NCI-H2029 treated with DMSO at 0.1 percent for 48 hours (cell line): ENCODE results near the gene KDM2B.
"Not testable (repeated sequence)": the region's sequence is repeated elsewhere in the genome, so short reads cannot be mapped to it uniquely, and the experiment has no call there.

Experiments
- DNase-seq: peaks from one replicate; lab custom pipeline; 2025; lab: John Stamatoyannopoulos, UW

KDM2B gene

GRCh38 chr12:121583334-121583661 is 2.5 kb upstream of the KDM2B start:
- not testable (repeated sequence) for DNase-seq

DNA sequence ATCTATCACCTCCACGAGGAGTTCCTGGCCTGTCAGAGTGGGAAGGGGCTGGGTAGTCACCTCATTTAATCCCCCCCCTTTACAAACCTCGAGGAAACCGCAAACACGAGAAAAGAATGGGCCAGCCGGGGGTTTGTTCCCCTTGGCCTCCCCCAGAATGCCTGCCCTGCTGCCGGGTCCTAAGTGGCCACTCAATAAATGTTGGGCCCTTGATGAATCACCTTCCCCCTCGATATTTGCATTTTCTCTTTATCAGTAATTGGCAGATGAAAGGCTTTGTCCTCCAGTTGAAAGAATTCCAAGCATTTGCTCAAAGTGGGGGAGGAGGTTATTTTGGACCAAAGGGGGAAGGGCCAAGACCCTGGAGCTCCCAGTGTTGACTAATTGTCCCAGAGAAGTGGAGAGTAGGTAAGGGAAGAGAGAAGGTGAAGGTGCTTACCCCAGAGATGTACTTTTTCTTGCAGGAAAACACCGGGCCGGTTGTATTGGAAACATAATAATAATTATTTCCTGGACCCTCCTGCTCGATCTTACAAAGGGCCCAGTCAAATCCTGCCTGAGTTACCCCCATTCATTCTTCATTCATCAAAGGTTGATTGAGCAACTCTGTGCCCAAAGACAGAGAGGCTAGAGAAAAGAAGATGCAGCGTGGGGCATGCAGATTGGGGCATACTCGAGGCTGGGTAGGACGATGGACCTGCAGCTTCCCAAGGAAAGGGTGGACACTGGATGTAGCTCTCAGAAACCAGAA is 1.9 kb upstream of the KDM2B start:
- no peak for DNase-seq

DNA sequence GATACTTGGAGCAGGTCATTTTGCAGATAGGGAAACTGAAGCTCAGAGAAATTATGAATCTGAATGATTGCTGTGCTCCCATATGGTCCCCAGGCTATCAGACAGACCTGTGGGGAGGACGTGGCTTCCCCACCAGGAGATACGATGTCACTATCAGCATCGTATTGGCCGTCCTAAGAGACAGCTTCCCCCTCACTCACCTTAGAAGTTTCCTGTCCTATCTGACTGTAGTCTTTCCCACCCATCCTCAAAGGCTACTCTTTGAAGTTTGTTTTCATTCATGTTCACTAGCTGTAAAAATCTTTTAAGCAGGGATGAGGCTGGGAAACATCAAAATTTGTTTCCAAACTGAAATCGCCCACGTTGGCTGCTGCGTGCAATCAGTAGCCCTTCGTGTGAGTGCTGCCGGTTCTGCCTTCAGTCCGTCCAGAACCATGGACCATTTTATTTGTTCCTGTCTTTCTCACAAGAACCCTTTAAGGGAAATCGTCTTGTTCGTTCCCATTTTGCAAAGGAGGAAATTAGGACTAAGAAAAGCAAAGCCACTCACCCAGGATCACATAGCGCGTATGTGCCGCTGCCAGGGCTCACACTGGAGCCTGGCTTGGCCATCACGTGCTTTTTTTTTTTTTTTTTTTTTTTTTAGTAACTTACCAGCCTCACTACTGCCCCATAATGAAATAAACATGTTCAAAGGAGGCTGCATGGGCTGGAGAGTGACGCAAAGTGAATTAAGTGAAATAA is 1.0 kb upstream of the KDM2B start:
- DNase-seq: no peak

DNA sequence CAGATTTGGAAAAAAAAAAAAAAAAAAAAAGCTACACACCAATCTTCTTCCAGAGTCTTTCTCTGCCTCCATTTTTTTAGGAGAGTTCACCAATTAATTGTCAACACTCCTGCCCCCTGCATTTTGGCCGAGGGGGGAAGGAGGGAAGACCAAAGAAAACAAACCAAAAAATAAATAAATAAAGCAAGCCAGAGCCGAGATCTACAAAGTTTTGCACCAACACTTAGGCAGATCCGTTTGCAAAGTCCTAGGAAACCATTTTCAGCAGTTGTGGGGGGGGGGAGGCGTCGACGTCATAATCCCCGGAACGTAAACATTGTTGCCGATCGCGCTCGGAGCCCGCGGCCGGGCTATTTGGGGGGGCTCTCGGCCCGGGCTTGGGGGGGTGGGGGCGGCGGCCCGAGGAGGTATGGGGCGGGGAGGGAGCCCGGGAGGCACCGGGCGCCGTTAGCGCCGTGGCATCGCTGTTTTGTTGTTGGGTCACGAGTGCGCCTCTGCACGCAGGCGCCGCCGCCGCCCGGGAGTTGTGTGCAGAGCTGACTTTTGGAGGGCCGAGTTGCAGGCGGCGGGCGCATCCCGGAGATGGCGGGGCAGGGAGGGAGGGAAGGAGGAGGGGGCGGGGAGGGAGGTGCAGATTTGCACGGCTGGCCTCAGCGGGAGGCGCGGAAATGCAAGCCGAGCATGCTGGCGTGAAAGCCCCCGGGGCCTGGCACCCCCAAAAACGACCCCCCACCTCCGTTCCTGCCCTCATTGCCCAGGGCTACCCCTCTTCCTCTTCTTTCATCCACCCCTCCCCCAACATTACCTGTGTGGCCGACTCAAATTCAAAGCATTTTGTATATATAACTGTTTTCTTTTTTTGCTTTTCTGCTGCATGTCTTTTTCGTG is 598 bp downstream of the KDM2B start:
- peak; percentile 14 for DNase-seq

DNA sequence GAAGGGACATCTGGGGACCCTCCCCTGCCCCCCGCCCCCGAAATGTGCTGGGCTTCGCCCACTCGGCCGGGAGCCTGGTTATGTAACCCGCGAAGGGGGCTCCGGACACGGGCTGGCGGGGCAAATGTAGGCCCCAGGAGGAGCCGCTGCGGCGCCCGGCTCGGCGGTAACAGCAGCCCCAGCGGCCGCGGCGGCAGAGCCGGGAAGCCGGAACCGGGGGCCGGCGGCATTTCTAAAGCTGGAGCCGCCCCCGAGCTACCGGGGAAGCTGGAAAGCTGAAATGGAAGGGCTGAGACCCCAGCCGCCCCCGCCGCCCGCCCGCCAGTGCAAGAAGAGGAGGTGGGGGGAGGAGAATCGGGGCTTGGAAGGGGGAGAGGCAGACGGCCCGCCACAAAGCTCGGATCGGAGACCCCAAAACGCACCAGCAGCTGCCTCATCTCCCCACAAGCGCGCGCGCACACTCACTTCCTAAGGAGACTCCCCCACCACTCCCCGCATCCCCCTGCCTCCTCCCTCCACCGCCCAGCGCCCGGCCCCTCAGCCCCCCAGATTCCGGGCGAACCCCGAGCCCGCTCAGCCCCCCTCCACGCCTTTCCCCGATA is 1.5 kb downstream of the KDM2B start:
- DNase-seq: no peak

- DNase-seq: no peak
Observed at GRCh38 chr12:121578230-121579189, 2.3 kb downstream of the KDM2B start.

DNA sequence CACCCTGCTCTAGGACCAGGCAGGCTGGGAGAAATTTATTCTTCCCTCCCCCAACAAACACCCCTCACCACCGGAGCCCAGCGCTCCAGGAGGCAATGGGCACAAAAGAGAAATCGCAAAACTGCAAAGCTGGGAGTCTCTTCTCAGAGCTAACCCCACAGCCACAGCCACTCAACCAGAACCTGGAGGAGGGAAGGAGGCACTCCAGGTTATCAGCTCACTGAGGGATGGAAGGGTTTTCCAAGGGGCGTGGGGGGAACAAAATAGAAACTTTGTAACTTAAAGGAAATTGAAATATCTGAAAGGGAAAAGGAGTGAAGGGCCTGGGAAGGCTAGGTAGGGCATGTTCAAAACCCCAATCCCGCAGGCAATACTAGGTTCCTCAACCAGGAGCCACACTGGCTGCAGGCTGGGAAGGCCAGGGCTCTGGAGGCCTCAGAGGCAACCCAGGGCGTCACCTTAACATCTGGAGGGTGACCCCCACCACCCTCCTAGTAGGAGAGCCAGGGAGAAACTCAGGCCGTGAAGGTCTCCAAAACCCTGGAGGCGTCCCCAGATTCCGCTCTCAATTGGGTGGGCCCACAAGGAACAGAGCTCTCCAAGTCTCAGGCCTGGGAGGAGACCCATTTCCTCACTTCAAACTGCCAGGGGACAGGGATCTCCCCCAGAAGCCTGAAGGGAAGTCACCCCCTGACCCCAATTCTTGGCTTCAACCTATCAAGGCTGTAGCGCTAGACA is 3.2 kb downstream of the KDM2B start:
- no peak for DNase-seq

DNA sequence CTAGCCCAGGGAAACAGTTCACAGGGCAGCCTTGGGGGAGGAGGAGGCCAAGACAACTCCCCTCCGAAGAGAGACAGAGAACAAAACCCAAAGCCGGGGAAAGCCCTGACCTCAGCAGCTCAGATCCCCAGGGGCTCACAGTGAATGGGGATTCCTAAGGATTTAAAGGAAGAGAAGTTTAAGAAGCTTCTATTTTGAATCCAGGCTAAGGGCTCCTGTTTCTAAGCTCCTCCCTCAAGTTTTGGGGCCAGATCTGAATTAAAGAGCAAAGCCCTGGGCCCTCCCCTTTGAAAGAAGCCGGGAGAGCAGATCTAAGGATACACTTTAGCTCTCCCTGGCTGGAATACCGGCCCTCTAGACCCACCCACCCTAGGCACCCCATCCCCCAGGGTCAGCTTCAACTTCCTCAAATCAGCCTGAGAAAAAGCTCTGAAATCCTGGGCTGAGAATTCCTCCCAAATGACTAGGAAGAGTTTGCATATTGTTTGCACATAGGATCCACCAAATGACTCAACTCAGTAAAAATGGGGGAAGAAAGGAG is 3.9 kb downstream of the KDM2B start:
- DNase-seq: no peak

DNA sequence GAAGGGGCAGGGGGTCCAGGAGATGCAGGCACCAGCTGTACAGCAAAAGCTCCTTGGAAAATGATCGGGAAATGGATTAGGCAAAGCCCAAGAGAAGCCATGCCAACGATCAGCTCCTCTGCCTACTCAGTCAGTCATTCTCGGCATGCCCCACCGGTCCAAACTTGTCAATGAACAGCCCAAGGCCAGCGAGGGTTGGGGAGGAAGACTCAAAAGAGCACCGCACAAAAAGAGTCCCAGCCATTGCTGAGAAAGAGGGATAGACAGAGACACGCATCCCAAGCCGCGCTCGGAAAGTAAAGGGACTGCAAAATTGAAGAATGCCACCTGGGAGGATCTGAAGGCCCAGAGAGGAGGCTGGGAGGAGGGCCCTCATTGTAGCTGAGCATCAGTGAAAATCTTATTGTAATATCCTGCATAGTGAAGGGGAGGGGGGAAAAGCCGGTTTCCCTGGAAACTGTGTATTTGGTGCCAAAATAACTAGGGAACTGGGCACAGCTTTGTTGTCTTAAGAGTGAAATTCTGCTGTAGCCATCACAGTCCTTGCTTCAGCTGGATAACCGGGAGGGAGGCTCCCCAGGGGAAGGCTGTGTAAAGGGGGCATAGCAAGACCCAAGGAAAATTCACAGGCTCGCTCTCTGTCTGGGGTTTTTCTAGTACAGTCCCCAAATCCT is 4.7 kb downstream of the KDM2B start:
- no peak for DNase-seq

- DNase-seq: no peak
Observed at GRCh38 chr12:121575051-121575450, 5.8 kb downstream of the KDM2B start.

GRCh38 chr12:121574025-121574424 is 6.8 kb downstream of the KDM2B start:
- DNase-seq: no peak

- DNase-seq: no peak
Observed at GRCh38 chr12:121571920-121572319, 8.9 kb downstream of the KDM2B start.

DNA sequence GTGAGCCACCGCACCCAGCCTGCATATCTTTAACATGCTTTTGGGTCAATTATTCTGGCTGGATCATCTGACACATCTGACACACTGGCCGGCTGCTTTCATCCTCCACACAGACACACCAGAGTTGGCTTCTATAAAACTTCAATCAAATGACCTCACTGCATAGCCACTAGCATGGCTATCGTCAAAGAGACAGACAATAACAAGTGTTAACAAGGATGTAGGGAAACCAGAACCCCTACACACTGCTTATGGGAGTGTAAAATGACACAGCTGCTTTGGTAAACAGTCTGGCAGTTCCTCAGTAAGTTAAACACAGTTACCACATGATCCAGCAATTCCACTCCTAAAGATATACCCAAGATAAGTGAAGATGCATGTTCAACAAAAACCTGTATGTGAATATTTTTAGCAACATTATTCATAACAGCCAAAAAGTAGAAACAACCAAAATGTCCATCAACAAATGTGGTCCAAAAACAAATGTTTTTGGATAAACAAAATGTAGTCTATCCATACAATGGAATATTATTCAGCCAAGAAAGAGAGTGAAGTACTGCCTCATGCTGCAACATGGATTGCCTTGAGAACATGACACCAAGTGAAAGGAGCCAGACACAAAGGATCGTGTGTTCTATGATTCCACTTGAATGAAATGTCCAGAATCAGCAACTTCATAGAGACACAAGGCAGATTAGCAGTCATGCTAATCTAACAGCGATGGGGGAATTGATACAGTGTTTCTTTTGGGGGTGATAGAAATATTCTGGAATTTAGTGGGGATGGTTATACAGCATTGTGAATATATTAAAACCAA is 10.1 kb downstream of the KDM2B start:
- DNase-seq: no peak

GRCh38 chr12:121568971-121569751 is 11.7 kb downstream of the KDM2B start:
- no peak for DNase-seq

DNA sequence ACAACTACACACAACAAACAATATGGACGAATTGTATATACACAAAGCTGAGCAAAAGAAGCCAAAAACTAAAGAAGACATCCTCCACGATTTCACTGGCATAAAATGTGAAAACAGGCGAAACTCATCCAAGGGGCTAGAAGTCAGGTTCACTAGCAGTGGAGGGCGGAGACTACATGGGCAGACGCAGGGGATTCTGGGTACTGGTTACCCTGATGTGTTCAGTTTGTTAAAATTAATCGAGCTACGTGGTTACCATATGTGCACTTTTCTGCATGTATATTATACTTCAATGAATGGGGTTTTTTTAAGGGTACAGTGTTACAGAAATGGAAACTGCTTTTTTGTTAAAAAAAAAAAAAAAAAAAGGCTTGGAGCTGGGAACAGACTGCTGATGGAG is 12.3 kb downstream of the KDM2B start:
- DNase-seq: no peak

DNA sequence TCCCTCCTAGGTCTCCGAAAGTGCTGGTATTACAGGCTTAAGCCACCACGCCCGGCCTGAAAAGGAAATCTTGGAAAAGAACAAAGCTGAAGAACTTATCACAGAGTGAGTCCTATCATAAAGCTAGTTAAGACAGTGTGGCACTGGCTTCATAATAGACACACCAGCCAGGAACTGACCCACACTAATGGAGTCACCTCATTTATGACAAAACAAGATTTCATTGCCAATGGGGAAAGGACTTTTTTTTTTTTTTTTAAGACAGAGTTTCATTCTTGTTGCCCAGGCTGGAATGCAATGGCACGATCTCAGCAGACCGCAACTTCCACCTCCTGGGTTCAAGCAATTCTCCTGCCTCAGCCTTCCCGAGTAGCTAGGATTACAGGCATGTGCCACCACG is 15.7 kb downstream of the KDM2B start:
- no peak for DNase-seq

DNA sequence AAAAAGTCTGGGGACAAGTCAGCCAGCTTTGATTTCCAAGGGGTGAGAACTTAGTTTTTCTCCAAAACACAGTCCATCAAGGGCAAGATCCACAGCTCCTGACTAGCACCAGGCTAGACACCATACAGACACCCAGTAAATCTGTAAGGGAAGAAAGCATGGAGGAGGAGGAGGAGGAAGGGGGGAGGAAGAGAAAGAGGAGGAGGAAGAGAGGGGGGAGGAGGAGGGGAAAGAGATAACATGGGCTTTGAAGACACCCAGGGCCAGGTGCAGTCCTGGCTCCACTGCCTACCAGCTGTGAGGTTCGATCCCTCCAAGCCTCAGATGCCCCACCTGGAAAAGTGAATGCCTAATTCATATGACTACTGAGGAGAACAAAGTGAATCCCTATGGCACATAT is 18.3 kb downstream of the KDM2B start:
- DNase-seq: no peak

GRCh38 chr12:121561009-121561395 is 19.8 kb downstream of the KDM2B start:
- no peak for DNase-seq
